Measurements from ENCODE around the gene MYL4.

GRCh38 chr17:47254403-47254943 is 45.3 kb downstream of the MYL4 start:
- TF ChIP-seq CTCF (IDR thresholded peaks at IDR 0.05): no peak
- no peak for TF ChIP-seq POLR2A (IDR thresholded peaks at IDR 0.05)
- no peak for TF ChIP-seq EP300 (IDR thresholded peaks at IDR 0.05)
